ENCODE data around the gene ZNF92. TPM values are rescaled to one million over a fixed set of nuclear protein-coding genes. Genes with fewer than 3 reads are reported as not detected.

ZNF92 gene
- polyA plus RNA-seq, 1 of the 3 experiments (the other 2 are of a cell fraction), result 1.6 TPM

DNA sequence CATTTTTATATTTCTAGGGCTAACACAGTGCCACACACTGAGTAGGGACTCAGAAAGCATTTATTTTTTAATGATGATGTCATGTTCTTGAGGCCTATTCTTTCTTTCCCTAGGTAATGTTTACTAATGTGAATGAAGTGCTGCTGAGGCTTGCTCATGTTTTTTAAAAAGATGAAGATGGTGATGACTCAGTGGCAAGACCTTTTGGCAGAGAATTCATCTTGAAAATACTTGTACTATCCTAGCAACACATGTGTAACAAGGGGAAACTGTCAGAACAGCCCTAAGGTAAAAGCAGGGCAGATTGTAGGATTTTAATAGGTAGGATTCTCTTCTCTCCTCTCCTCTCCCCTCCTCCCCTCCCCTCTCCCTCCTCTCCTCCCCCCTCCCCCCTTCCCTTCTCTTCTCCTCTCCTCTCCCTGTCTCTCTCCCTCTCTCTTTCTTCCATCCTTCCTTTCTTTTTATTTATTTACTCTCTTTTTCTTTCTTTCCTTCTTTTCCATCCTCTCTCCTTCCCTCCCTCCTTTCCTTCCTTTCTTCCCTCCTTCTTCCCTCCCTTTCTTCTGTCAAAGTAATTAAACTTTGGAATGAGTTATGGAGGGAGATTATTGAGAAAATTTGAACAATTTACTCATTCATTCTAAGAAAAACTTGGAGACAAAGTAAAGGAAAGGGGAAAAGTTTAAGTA is 75.3 kb downstream of the ZNF92 start:
- no peak for DNase-seq
- CTCF ChIA-PET, result interaction anchor here (1.2 kb wide), 1 partner anchor 28 kb away, joined by 3 read pairs; no protein-coding TSS in a partner anchor
- peak overlapping the region in 1 of 2 experiments; percentile 58; a peak in 2 of 4 replicates for H3K27ac ChIP-seq (ENCODE audit: low read depth in 2 of 2, low read length in 1 of 2)

More for the DNA sequence above, 75.3 kb downstream of the ZNF92 start:
- no peaks in the 10 kb centered on the region for H3K79me2 ChIP-seq (ENCODE audit: insufficient read depth)
- peak overlapping the region; percentile 41; the same call in 1 of the 2 replicates for H2AFZ ChIP-seq (ENCODE audit: low read depth)
- H3K9me2 ChIP-seq, result no peaks in the 10 kb centered on the region
- POLR2A ChIA-PET, result no interaction called here
- H3K9me3 ChIP-seq, result no peaks in the 10 kb centered on the region
- H3K9ac ChIP-seq, result peak overlapping the region; percentile 33; the same call in 1 of the 2 replicates
- no peaks in the 10 kb centered on the region for H3K36me3 ChIP-seq (replicated peaks in 1 of 2; ENCODE audit: control insufficient read depth in 1 of 2, insufficient read depth in 2 of 2, low read length in 1 of 2)
- no peak overlapping the region for H3K4me3 ChIP-seq (ENCODE audit: low read depth in 2 of 2, low read length in 1 of 2)
- peaks cover 9% of the 10 kb centered on the region; the same call in 1 of the 2 replicates for H3K27me3 ChIP-seq (ENCODE audit: insufficient read depth)
- peaks cover 9% of the 10 kb centered on the region for H3F3A ChIP-seq (replicated peaks; ENCODE audit: insufficient read depth)
- peak overlapping the region; percentile 17; the same call in 1 of the 2 replicates for H3K4me2 ChIP-seq
- peak; percentile 50; the same call in 1 of the 2 replicates for TF ChIP-seq TCF12 (IDR thresholded peaks at IDR 0.05)
- no peak for TF ChIP-seq USF2 (IDR thresholded peaks at IDR 0.05; ENCODE audit: borderline replicate concordance, low read depth, low read length)
- TF ChIP-seq TAF1 (IDR thresholded peaks at IDR 0.05; ENCODE audit: borderline replicate concordance, low read depth, low read length), result no peak
- TF ChIP-seq YY1 (IDR thresholded peaks at IDR 0.05; ENCODE audit: low read depth), result no peak
- TF ChIP-seq, protein P1, sequence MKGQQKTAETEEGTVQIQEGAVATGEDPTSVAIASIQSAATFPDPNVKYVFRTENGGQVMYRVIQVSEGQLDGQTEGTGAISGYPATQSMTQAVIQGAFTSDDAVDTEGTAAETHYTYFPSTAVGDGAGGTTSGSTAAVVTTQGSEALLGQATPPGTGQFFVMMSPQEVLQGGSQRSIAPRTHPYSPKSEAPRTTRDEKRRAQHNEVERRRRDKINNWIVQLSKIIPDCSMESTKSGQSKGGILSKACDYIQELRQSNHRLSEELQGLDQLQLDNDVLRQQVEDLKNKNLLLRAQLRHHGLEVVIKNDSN (IDR thresholded peaks at IDR 0.05; ENCODE audit: borderline replicate concordance, low read depth), result no peak
- TF ChIP-seq JUND (IDR thresholded peaks at IDR 0.05), result peak; percentile 37; the same call in 1 of the 2 replicates
- TF ChIP-seq FOSL2 (IDR thresholded peaks at IDR 0.05; ENCODE audit: borderline replicate concordance, low read depth), result peak; percentile 69; the same call in 1 of the 2 replicates
- no peak for TF ChIP-seq SIN3A (IDR thresholded peaks at IDR 0.05; ENCODE audit: borderline replicate concordance, low read depth, low read length)
- no peak for TF ChIP-seq GATA2 (CRISPR knock-in tag; IDR thresholded peaks at IDR 0.05)
- TF ChIP-seq RXRA (IDR thresholded peaks at IDR 0.05; ENCODE audit: borderline replicate concordance, low read depth), result no peak
- no peak for TF ChIP-seq FOXM1 (IDR thresholded peaks at IDR 0.05; ENCODE audit: low read depth)
- TF ChIP-seq RFX5 (IDR thresholded peaks at IDR 0.05; ENCODE audit: low read length), result peak; percentile 45; the same call in 1 of the 2 replicates
- no peak for TF ChIP-seq CTCF (IDR thresholded peaks at IDR 0.05)
- peak; percentile 41; the same call in 1 of the 2 replicates for TF ChIP-seq NFIC (IDR thresholded peaks at IDR 0.05; ENCODE audit: borderline replicate concordance)
- TF ChIP-seq, protein P2, sequence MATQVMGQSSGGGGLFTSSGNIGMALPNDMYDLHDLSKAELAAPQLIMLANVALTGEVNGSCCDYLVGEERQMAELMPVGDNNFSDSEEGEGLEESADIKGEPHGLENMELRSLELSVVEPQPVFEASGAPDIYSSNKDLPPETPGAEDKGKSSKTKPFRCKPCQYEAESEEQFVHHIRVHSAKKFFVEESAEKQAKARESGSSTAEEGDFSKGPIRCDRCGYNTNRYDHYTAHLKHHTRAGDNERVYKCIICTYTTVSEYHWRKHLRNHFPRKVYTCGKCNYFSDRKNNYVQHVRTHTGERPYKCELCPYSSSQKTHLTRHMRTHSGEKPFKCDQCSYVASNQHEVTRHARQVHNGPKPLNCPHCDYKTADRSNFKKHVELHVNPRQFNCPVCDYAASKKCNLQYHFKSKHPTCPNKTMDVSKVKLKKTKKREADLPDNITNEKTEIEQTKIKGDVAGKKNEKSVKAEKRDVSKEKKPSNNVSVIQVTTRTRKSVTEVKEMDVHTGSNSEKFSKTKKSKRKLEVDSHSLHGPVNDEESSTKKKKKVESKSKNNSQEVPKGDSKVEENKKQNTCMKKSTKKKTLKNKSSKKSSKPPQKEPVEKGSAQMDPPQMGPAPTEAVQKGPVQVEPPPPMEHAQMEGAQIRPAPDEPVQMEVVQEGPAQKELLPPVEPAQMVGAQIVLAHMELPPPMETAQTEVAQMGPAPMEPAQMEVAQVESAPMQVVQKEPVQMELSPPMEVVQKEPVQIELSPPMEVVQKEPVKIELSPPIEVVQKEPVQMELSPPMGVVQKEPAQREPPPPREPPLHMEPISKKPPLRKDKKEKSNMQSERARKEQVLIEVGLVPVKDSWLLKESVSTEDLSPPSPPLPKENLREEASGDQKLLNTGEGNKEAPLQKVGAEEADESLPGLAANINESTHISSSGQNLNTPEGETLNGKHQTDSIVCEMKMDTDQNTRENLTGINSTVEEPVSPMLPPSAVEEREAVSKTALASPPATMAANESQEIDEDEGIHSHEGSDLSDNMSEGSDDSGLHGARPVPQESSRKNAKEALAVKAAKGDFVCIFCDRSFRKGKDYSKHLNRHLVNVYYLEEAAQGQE (IDR thresholded peaks at IDR 0.05; ENCODE audit: low read depth, low read length), result no peak
- TF ChIP-seq RAD21 (IDR thresholded peaks at IDR 0.05; ENCODE audit: low read length), result no peak
- TF ChIP-seq POLR2AphosphoS5 (IDR thresholded peaks at IDR 0.05; ENCODE audit: low read depth, low read length), result no peak
- no peak for TF ChIP-seq MXI1 (IDR thresholded peaks at IDR 0.05; ENCODE audit: low read depth, low read length)
- no peak for TF ChIP-seq PBX3 (IDR thresholded peaks at IDR 0.05)
- TF ChIP-seq NRF1 (IDR thresholded peaks at IDR 0.05; ENCODE audit: low read depth, low read length), result no peak
- no peak for TF ChIP-seq ELF1 (IDR thresholded peaks at IDR 0.05)
- no peak for TF ChIP-seq EZH2phosphoT487 (IDR thresholded peaks at IDR 0.05; ENCODE audit: borderline replicate concordance, low read depth)
- TF ChIP-seq FOXJ3 (CRISPR knock-in tag; IDR thresholded peaks at IDR 0.05), result no peak
- peaks cover 0 to 14% of the 10 kb centered on the region in 2 experiments; a peak in 1 of 4 replicates for H3K4me1 ChIP-seq (ENCODE audit: control insufficient read depth in 1 of 2, insufficient read depth in 2 of 2, low read depth in 1 of 2, low read length in 1 of 2)
- no peaks in the 10 kb centered on the region for H4K20me1 ChIP-seq (ENCODE audit: insufficient read depth)
